Endothelial cell of umbilical vein (primary cell): ENCODE data around the gene C12orf42. TPM values are rescaled to one million over a fixed set of nuclear protein-coding genes. Genes with fewer than 3 reads are reported as not detected.

Experiments
- BruUV-seq: library from RNA; stranded (reverse); fragments of 400-500 nt; replicated peaks from 2 replicates; lab custom pipeline; 2021; lab: Mats Ljungman, UMichigan
- CTCF ChIA-PET: fragments of 300-600, 350-600 bp; sonication (Branson Sonifier 250); formaldehyde crosslinking; loops from one replicate; lab custom pipeline; 2021; ENCODE audit warnings: antibody characterized with exemption, inconsistent platforms; lab: Charles Lee
- POLR2A ChIA-PET: fragments of 300-600, 350-600 bp; sonication (Branson Sonifier 250); formaldehyde crosslinking; loops from one replicate; lab custom pipeline; 2021; ENCODE audit warnings: antibody characterized with exemption, inconsistent platforms; lab: Charles Lee
- DNase-seq: peaks from one replicate; pipeline ENCODE4 v3.0.0-alpha.2; 2011; ENCODE audit warnings: low read depth, low spot score
- FAIRE-seq: peaks from 2 replicates; lab custom pipeline; 2011; peaks lifted over from hg19 to GRCh38; lab: Jason Lieb, UNC
- H2AFZ ChIP-seq: 2 replicates; pipeline ENCODE4 v1.6.0; 2012; ENCODE audit warnings: low read depth, low read length, control low read depth, inconsistent platforms
- H3K27ac ChIP-seq: 2 replicates; pipeline ENCODE4 v1.5.1; 2011; ENCODE audit warnings: low read depth, mild to moderate bottlenecking, control low read depth, low read length, moderate library complexity; ENCODE audit not compliant: insufficient read depth
- H3K27me3 ChIP-seq, 2 experiments: 2 replicates each; pipeline versions ENCODE4 v1.6.0 to v1.6.1; 2011; ENCODE audit warnings: low read length in 2 of 2, mixed read lengths in 1 of 2; ENCODE audit not compliant: control insufficient read depth in 2 of 2, insufficient read depth in 2 of 2
- H3K36me3 ChIP-seq, 2 experiments: 2 replicates in 1 of 2; 3 replicates in 1 of 2; pipeline ENCODE4 v1.5.1; 2011; ENCODE audit warnings: low read length in 2 of 2, mild to moderate bottlenecking in 1 of 2, moderate library complexity in 1 of 2; ENCODE audit not compliant: control insufficient read depth in 2 of 2, insufficient read depth in 2 of 2; ENCODE audit errors: extremely low read depth in 1 of 2
- H3K4me1 ChIP-seq: 3 replicates; pipeline ENCODE4 v1.5.1; 2011; ENCODE audit warnings: mild to moderate bottlenecking, low read length; ENCODE audit not compliant: control insufficient read depth, insufficient read depth; ENCODE audit errors: extremely low read depth
- H3K4me2 ChIP-seq: 2 replicates; pipeline ENCODE4 v1.6.1; 2011; ENCODE audit warnings: low read length, control low read depth, mixed read lengths; ENCODE audit not compliant: insufficient read depth
- H3K4me3 ChIP-seq, 3 experiments: fragments of 200-600 bp in 1 of 3; sonication (generic), shearing (Covaris generic) in 1 of 3; replicated peaks in 1 of 3; 2 replicates each; pipeline ENCODE4 v1.5.1; 2011 to 2016; ENCODE audit warnings: control low read depth in 3 of 3, low read length in 3 of 3, mild to moderate bottlenecking in 2 of 3, inconsistent platforms in 1 of 3, low read depth in 1 of 3, moderate library complexity in 1 of 3; ENCODE audit not compliant: insufficient read depth in 1 of 3
- H3K79me2 ChIP-seq: 2 replicates; pipeline ENCODE4 v1.6.0; 2012; ENCODE audit warnings: low read length, inconsistent platforms; ENCODE audit not compliant: control insufficient read depth, insufficient read depth
- H3K9ac ChIP-seq: replicated peaks from 2 replicates; pipeline ENCODE3; 2011; ENCODE audit warnings: low read length, control low read depth; ENCODE audit not compliant: insufficient read depth; ENCODE audit errors: extremely low read depth
- H3K9me1 ChIP-seq: replicated peaks from 3 replicates; pipeline ENCODE4 v1.6.0; 2011; ENCODE audit warnings: mild to moderate bottlenecking, low read length; ENCODE audit not compliant: control insufficient read depth, insufficient read depth; ENCODE audit errors: extremely low read depth
- H3K9me3 ChIP-seq: replicated peaks from 2 replicates; pipeline ENCODE4 v1.5.1; 2012; ENCODE audit warnings: low read length, inconsistent platforms; ENCODE audit not compliant: control insufficient read depth, insufficient read depth
- H4K20me1 ChIP-seq: replicated peaks from 2 replicates; pipeline ENCODE3; 2011; ENCODE audit warnings: mild to moderate bottlenecking, low read length; ENCODE audit not compliant: control insufficient read depth, insufficient read depth; ENCODE audit errors: extremely low read depth
- CTCF ChIP-seq, 2 donors: IDR thresholded peaks; 1 replicate in 1 of 2; 2 replicates in 1 of 2; pipeline ENCODE4 v1.5.1; 2011; ENCODE audit warnings: low read length in 2 of 2, mild to moderate bottlenecking in 2 of 2, moderate library complexity in 2 of 2, control low read depth in 1 of 2, inconsistent platforms in 1 of 2, low read depth in 1 of 2; ENCODE audit not compliant: insufficient read depth in 1 of 2; ENCODE audit errors: extremely low read depth in 1 of 2
- EZH2 ChIP-seq: IDR thresholded peaks from 2 replicates; pipeline ENCODE4 v1.6.1; 2012; ENCODE audit warnings: borderline replicate concordance, low read depth, mild to moderate bottlenecking, moderate library complexity, low read length, inconsistent platforms; ENCODE audit not compliant: severe bottlenecking
- FOS ChIP-seq: IDR thresholded peaks from 2 replicates; pipeline ENCODE4 v1.6.1; 2011; ENCODE audit warnings: mild to moderate bottlenecking, low read length, moderate library complexity, borderline replicate concordance; ENCODE audit not compliant: insufficient read depth
- GATA2 ChIP-seq: IDR thresholded peaks from 2 replicates; pipeline ENCODE4 v1.7.0; 2011; ENCODE audit warnings: low read depth, mild to moderate bottlenecking, moderate library complexity, mixed read lengths, low read length; ENCODE audit not compliant: insufficient read length, insufficient read depth
- JUN ChIP-seq: IDR thresholded peaks from 2 replicates; pipeline ENCODE4 v1.6.1; 2011; ENCODE audit warnings: borderline replicate concordance, low read depth; ENCODE audit not compliant: insufficient read length, insufficient read depth
- MYC ChIP-seq: IDR thresholded peaks from one replicate; pipeline ENCODE4 v1.6.1; 2011; ENCODE audit warnings: mild to moderate bottlenecking, low read depth, low read length
- POLR2A ChIP-seq: IDR thresholded peaks from 2 replicates; pipeline ENCODE4 v1.6.1; 2012; ENCODE audit warnings: low read depth, mild to moderate bottlenecking, control low read depth, low read length
- POLR2AphosphoS5 ChIP-seq: IDR thresholded peaks from 2 replicates; pipeline ENCODE4 v1.6.1; 2012; ENCODE audit warnings: low read depth, mild to moderate bottlenecking, control low read depth, low read length, moderate library complexity; ENCODE audit not compliant: insufficient read depth
- dilution Hi-C: fragments of 300-500 bp; cut with MboI; formaldehyde crosslinking; loops from one replicate; pipeline ENCODE4 v1.15.0; 2019; ENCODE audit warnings: low sequenced_read_pairs; ENCODE audit not compliant: extremely low pct_ligation_motif_present
- intact Hi-C: fragments of 100-400 bp; cut with micrococcal nuclease; formaldehyde crosslinking; loops from one replicate; pipeline ENCODE4 v1.10.0; 2022
- polyA plus RNA-seq, 4 experiments: library from polyadenylated mRNA; depleted of rRNA in 3 of 4; stranded (reverse) in 3 of 4; unstranded in 1 of 4; fragments of >200 nt; gene quantifications; 2 replicates each; pipeline versions ENCODE4 v1.2.1 to v1.2.3, GENCODE V29; 2011 to 2012; ENCODE audit warnings: missing spikeins in 1 of 4
- total RNA-seq: library from RNA; stranded (reverse); gene quantifications from 2 replicates; pipeline ENCODE4 v1.2.3, GENCODE V29; 2021
- TF ChIP-seq, protein P1 (sequence below): IDR thresholded peaks from 2 replicates; pipeline ENCODE4 v1.6.1; 2011; ENCODE audit not compliant: insufficient read depth, insufficient read length

The C12orf42 gene
- total and polyA plus RNA-seq, 2 donors (not counting 3 experiments of a cell fraction or from before 2014, with no cell fraction given) = not detected

DNA sequence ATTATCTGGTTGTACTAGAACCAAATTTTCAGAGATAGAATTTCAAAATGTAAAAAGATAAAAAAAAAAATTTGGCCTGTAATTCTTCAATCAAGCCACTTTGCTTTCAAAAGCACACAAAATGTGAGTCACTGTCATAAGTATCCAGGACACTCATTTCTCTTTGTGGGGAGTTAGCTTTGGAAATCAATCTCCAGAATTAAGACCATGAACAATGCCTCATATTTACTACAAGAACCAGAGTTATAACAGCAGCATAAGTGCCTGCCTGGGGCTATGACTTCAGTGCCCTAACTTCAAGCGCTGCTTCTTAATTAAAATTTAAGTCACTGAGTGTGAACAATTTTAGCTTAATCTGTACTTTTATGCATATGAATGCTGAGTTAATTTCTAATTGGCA, 162.1 kb downstream of the C12orf42 start:
- no peaks in the 10 kb centered on the region for H3K9me1 ChIP-seq
- CTCF ChIA-PET = no interaction called here
- no peaks in the 10 kb centered on the region for H3K79me2 ChIP-seq
- H3K9ac ChIP-seq = no peak overlapping the region
- DNase-seq (no peak), FAIRE-seq (no peak)
- intact Hi-C loops (no loop called here), dilution Hi-C loops (no loop called here)
- POLR2A ChIA-PET = no interaction called here
- H3K4me3 ChIP-seq = no peak overlapping the region
- H3K27ac ChIP-seq = no peak overlapping the region
- no TSS peak for BruUV-seq
- H4K20me1 ChIP-seq = no peaks in the 10 kb centered on the region
- no peak overlapping the region for H2AFZ ChIP-seq
- TF ChIP-seq CTCF (IDR thresholded peaks at IDR 0.05; ENCODE audit: extremely low read depth in 1 of 2, insufficient read depth in 1 of 2, low read depth in 1 of 2, low read length in 2 of 2) (no peak), GATA2 (no peak), MYC (no peak), FOS (no peak)
- TF ChIP-seq, protein P1, sequence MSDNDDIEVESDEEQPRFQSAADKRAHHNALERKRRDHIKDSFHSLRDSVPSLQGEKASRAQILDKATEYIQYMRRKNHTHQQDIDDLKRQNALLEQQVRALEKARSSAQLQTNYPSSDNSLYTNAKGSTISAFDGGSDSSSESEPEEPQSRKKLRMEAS = no peak
- H3K36me3 ChIP-seq = no peaks in the 10 kb centered on the region
- no peak overlapping the region for H3K4me2 ChIP-seq
- no peaks in the 10 kb centered on the region for H3K27me3 ChIP-seq
- no peaks in the 10 kb centered on the region for H3K4me1 ChIP-seq
- no peaks in the 10 kb centered on the region for H3K9me3 ChIP-seq

DNA sequence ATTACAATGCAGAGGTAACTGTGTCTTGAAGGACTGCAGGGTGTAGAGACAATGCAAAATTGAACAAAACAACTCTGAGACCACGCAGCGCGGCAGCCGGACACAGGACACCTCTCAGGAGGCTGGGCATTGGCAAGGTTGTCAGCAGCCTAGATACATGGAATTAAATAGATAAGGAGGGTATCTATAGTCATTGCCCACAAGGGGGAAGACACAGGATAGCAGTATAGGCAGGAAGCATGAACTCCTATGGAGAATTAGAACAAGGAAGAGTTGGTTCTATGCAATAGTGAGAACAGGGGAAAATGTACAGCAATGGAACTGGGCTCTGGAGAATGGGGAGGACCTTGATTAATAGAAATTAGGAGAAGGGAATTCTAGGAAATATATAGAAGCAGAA, 164.1 kb downstream of the C12orf42 start:
- H3K79me2 ChIP-seq = no peaks in the 10 kb centered on the region
- no peak for TF ChIP-seq JUN
- TF ChIP-seq GATA2 = no peak
- no peak for TF ChIP-seq CTCF (IDR thresholded peaks at IDR 0.05; ENCODE audit: extremely low read depth in 1 of 2, insufficient read depth in 1 of 2, low read depth in 1 of 2, low read length in 2 of 2)
- TF ChIP-seq EZH2 = no peak
- TF ChIP-seq, protein P1 = no peak
- TF ChIP-seq POLR2A = no peak
- TF ChIP-seq MYC = no peak
- no peak for TF ChIP-seq FOS
- no peak for TF ChIP-seq POLR2AphosphoS5
- no TSS peak for BruUV-seq
- intact Hi-C loops = no loop called here
- H3K27me3 ChIP-seq = no peaks in the 10 kb centered on the region
- no peak overlapping the region for H3K27ac ChIP-seq
- H3K4me3 ChIP-seq = no peak overlapping the region
- ChIA-PET CTCF (no interaction called here), POLR2A (no interaction called here)
- H2AFZ ChIP-seq = no peak overlapping the region
- dilution Hi-C loops = no loop called here
- no peak overlapping the region for H3K4me2 ChIP-seq
- H3K36me3 ChIP-seq = no peaks in the 10 kb centered on the region
- peaks cover 4% of the 10 kb centered on the region for H3K9me3 ChIP-seq
- H4K20me1 ChIP-seq = no peaks in the 10 kb centered on the region
- H3K9ac ChIP-seq = no peak overlapping the region
- DNase-seq (no peak), FAIRE-seq (no peak)
- H3K4me1 ChIP-seq = no peaks in the 10 kb centered on the region
- H3K9me1 ChIP-seq = no peaks in the 10 kb centered on the region
